Measurements from ENCODE around the gene FOLR1.

Gene FOLR1

GRCh38 chr11:72235351-72236057 lies 43.6 kb downstream of the FOLR1 start:
- no peak for DNase-seq (ENCODE audit: low spot score)

DNA sequence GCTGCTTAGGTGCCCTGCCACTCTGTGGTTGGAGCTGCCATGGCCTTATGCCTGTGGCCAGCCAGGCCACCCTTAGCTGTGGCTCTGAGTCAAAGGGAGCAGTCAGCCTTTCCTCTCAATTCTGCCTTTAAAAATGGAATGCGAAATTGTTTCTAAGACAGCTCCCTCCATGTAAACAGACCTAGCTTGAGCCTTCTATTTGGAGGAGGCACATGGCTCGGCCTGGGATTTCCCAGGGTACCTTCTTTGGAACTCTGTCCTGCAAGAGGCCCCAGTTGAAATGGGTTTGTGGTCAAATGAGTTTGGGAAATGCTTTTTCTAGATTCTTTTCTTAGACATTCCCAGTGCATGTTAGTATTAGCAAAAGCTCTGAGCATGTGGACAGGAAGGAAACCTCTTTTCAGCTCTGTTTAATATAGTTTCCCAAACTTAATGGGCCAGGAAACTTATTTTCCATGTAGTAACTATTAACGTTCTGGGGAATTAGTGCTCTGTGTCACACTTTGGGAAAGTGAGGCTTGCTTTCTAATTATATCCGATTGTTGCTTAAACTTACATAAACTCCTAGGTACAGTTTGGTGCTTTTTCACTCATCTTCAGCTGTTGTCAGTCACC lies 44.2 kb downstream of the FOLR1 start:
- DNase-seq (ENCODE audit: low spot score): no peak

DNA sequence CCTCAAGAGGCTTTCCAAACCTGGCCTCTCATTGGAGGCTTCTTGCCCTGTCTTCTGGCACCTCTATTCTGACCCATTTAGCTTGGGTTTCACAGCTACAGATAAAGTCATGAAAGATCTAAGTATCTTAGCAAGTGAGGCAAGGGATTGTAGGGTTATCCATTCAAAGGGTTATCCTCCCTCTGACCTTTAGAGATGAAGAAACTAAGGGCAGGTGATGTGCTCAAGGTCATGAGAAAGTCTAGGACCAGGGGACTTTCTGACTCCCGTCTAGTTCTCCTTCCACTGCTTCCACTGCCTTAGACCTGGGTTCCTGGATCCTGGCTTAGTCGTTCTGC lies 44.8 kb downstream of the FOLR1 start:
- DNase-seq (ENCODE audit: low spot score): no peak

DNA sequence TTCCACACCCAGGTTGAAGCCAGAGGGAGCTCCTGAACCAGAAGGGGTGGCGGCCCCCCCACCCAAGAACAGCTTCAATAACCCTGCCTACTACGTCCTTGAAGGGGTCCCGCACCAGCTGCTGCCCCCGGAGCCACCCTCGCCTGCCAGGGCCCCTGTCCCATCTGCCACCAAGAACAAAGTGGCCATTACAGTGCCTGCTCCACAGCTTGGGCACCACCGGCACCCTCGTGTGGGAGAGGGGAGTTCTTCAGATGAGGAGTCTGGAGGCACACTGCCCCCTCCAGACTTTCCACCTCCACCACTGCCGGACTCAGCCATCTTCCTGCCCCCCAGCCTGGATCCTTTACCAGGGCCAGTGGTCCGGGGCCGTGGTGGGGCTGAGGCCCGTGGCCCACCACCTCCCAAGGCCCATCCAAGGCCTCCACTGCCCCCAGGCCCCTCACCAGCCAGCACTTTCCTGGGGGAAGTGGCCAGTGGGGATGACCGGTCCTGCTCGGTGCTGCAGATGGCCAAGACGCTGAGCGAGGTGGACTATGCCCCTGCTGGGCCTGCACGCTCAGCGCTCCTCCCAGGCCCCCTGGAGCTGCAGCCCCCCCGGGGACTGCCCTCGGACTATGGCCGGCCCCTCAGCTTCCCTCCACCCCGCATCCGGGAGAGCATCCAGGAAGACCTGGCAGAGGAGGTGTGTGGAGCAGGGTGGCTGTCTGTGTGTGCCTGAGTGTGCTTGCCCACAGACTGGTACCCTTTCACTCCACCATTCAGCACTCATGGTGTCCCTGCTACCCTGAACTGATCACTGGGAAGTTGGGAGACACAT lies 45.4 kb downstream of the FOLR1 start:
- DNase-seq (ENCODE audit: low spot score): no peak

DNA sequence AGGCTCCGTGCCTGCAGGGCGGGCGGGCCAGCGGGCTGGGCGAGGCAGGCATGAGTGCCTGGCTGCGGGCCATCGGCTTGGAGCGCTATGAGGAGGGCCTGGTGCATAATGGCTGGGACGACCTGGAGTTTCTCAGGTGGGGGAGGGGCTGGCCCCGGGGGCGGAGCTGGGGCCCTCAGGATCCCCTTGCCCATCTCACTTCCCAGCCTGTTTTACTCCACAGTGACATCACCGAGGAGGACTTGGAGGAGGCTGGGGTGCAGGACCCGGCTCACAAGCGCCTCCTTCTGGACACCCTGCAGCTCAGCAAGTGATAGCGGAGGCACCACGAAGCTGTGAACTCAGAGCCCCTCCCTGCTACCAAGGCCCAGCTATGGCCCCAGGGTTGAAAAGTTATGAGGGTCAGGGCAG lies 46.1 kb downstream of the FOLR1 start:
- peak; percentile 55 for DNase-seq (ENCODE audit: low spot score)

GRCh38 chr11:72238492-72239312 lies 46.8 kb downstream of the FOLR1 start:
- DNase-seq (ENCODE audit: low spot score): no peak

DNA sequence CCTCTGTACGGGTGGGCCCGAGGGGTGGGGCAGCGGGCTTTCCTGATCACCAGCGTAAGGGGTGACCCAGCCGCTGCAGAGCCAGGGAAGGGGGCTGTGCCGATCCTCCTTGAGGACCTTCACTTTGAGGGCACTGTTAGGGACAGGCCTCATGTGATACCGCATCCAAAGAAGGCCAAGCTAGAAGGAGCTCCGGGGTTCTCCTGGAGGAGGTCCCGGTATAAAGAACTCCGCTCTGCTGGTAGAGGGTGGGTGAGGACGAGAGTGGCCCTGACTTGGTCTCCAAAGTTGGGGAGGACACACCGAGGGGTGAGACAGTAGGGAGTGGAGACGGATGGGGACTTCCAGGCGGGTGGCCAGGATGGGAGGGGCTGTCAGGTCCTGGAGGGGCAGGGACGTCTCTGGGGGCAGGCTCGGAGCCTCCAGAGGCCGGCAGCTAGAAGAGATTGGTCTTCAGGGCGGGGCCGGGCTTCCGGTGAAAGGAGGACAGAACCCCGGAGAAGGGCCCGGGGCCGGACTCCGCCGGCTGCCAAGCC lies 47.4 kb downstream of the FOLR1 start:
- no peak for DNase-seq (ENCODE audit: low spot score)

- peak; percentile 40 for DNase-seq (ENCODE audit: low spot score)
Observed at GRCh38 chr11:72239849-72240460, 48.0 kb downstream of the FOLR1 start.

DNA sequence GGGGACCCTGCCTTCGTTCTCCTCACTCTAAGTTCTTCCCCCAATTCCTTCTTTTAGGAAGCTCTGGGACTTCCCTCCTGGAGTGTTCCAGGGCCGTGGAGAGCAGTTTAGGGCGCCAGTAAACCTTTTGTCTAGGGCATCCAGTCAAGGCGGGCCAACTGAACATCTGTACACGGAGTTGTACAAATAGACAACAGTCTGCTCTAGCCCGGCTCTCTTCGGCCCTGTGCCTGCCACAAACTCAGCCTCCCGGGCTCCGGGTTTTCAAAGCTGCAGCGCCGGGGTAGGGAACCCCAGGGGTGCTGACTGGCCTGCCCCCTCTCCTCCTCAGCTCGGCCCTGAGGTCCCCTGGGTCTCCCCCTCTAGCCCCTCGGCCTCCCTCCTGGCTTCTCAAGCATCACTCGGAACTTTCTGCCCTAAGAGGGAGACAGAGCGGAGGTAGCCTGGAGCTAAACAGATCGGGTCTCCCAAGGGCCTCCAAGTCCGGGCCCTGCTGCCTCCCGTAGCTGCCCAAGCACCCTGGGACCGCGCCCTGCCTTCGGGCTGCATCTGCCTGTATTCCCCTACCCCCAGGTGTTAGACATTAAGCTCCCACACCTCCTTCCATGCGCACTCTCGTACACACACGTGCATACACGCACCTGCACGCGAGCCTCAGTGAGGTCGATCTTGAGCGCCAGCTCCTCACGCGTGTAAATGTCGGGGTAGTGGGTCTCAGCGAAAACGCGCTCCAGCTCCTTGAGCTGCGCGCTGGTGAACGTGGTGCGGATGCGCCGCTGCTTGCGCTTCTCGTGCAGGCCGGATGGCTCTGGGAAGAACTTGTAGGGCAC lies 48.7 kb downstream of the FOLR1 start:
- DNase-seq (ENCODE audit: low spot score): no peak

DNA sequence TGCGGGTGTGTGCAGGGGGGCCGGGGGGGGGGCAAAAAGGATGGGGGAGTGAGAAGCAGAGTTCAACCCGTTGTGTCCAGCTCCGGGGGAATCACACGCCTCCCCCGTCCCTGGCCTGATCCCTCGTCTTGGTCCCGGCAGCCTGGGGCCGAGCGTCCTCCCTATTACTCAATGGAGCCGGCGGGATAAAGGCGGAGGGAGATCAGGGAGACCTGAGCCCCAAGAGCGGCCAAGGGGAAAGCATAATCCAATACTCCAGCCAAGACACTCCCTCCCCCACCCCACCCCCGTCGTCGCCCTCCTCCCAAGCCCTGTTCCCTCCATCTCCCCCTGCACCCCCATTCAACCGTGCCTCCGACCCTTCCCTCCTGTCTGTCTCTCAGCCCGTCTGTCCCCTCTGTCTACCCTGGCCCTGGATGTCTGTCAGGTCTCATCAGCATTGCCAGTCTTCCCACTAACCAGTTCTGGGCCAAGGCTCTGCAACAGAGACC lies 49.4 kb downstream of the FOLR1 start:
- DNase-seq (ENCODE audit: low spot score): no peak

- DNase-seq (ENCODE audit: low spot score): no peak
Observed at GRCh38 chr11:72242141-72242540, 50.2 kb downstream of the FOLR1 start.

GRCh38 chr11:72243173-72244059 lies 51.5 kb downstream of the FOLR1 start:
- DNase-seq (ENCODE audit: low spot score): no peak

- no peak for DNase-seq (ENCODE audit: low spot score)
Observed at GRCh38 chr11:72244060-72244360, 52.1 kb downstream of the FOLR1 start, which contains the start of gene PHOX2A. TSS of gene PHOX2A (minus strand) at chr11:72244176. CDS start at chr11:72244004, 172 bp downstream.

- no peak for DNase-seq (ENCODE audit: low spot score)
Observed at GRCh38 chr11:72244361-72245262, 52.7 kb downstream of the FOLR1 start.

- no peak for DNase-seq (ENCODE audit: low spot score)
Observed at GRCh38 chr11:72245263-72245816, 53.4 kb downstream of the FOLR1 start.

Measured in hematopoietic multipotent progenitor cell treated with erythropoietin and hydrocortisone succinate and interleukin-3 and kit ligand, for 15 days (in vitro differentiated cells).